Colonic mucosa (tissue), 4 donors: ENCODE measurements around the gene S100A10. TPM values are rescaled to one million over a fixed set of nuclear protein-coding genes. Genes with fewer than 3 reads are reported as not detected.

ENCODE experiments used
- DNase-seq: peaks from one replicate; pipeline ENCODE4 v3.0.0-alpha.2; 2020
- H3K27ac ChIP-seq: fragments of 200-600 bp; one replicate; pipeline ENCODE4 v1.8.0; 2021
- H3K27me3 ChIP-seq: fragments of 200-600 bp; one replicate; pipeline ENCODE4 v1.8.0; 2021
- H3K36me3 ChIP-seq: fragments of 200-600 bp; one replicate; pipeline ENCODE4 v1.8.0; 2021
- H3K4me1 ChIP-seq: fragments of 200-600 bp; one replicate; pipeline ENCODE4 v1.8.0; 2021; ENCODE audit warnings: mild to moderate bottlenecking
- H3K4me3 ChIP-seq: fragments of 200-600 bp; one replicate; pipeline ENCODE4 v1.8.0; 2021
- H3K9ac ChIP-seq, 2 donors: one replicate each; pipeline ENCODE4 v1.7.0; 2013; ENCODE audit warnings: control low read depth in 2 of 2, low read depth in 2 of 2, low read length in 2 of 2
- H3K9me3 ChIP-seq: fragments of 200-600 bp; one replicate; pipeline ENCODE4 v1.8.0; 2021
- CTCF ChIP-seq: fragments of 200-600 bp; IDR thresholded peaks from one replicate; pipeline ENCODE4 v1.8.0; 2022; ENCODE audit warnings: antibody characterized with exemption, mild to moderate bottlenecking
- intact Hi-C: fragments of 100-400 bp; cut with DNase I; formaldehyde crosslinking; loops from one replicate; pipeline ENCODE4 v1.14.1; 2022
- total RNA-seq, 2 donors: library from RNA; stranded (reverse); fragmentation: NEBNext Ultra II Directional in 1 of 2; extraction: Animal tissue kit (Norgen Biotek cat#: 25700) in 1 of 2; gene quantifications; one replicate each; pipeline ENCODE4 v1.2.1, GENCODE V29; 2021
- donor health status: healthy.
- donor health status: DM: no; HTN: no; CAD: no.
- donor health status: DM: no; HTN: no; CAD: no.

S100A10 gene
- total RNA-seq, 2 donors from 2014 or later = 1,313 to 1,485 TPM

DNA sequence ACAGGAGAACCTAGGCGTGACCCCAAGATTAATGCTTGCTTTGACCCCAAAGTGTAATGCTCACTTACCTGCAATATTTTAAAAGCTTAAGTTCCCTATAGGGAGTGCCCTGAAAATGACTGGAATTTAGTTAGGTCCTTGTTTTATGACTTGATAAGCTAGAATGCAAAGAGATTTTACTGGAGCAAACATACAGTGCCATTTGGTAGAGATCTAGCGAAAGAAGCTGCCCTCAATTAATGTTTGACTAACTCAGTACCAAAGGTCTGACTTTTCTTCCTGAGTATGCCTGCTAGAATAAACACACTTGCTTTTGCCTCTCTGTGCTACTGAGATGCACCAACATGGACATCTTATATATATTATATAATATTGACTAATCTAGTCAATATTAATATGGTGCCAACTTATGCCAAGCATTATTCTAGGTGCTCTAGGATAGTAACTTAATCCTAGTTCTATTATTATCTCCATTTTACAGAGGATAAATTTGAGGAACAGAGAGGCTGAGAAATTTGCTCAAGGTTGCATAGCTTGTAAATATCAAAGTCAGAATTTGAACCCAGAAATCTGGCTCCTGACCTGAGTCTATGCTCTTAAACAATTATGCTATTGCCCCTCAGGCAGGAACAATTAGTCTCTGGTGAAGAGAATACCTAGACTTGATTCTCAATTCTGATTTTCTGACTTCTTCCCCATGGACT lies 18.2 kb downstream of the S100A10 start:
- Histone ChIP-seq H3K27ac (peak overlapping the region; percentile 81), H3K4me3 (no peak overlapping the region), H3K9ac (peak overlapping the region in 1 of 2 donors; percentile 43), H3K9me3 (no peaks in the 10 kb centered on the region), H3K4me1 (peaks cover 6% of the 10 kb centered on the region), H3K36me3 (no peaks in the 10 kb centered on the region), H3K27me3 (no peaks in the 10 kb centered on the region)
- no peak for TF ChIP-seq CTCF
- DNase-seq = no peak
- intact Hi-C loops = no loop called here

DNA sequence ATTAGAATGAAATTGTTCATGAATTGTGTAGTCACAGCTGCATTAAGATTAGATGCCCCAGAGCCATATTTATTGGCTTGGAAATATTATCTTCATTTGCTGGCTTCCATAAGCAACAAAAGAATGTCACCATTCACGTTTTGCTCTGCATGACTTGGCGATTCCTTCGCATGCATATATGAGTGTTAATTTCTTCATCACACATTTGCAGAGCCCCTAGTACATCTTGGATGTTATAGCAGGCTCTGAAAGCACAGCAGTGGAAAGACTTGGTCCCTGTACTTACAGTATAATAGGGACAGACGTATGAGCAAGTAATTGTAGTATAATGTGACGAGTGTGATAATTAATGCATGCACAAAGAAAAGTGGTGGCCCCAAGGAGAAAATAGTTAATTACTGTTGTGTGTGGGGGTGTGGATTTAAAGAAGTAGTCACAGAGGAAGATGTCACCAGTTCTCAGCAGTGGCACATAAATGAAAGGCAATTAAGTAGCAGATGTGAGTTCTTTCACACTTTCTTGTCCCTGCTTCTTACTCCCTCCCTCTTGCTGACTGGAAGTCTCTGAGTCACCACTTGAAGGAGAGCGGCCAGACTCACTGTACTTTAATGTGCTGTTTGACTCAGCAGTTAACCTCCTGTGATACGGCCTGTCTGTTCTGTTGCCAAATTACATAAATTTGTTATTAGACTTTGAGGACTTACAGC lies 21.0 kb downstream of the S100A10 start:
- peak; percentile 79 for DNase-seq
- Histone ChIP-seq H3K27me3 (no peaks in the 10 kb centered on the region), H3K36me3 (no peaks in the 10 kb centered on the region), H3K4me1 (peaks cover 6% of the 10 kb centered on the region), H3K27ac (peak overlapping the region; percentile 64), H3K4me3 (no peak overlapping the region), H3K9ac (peak overlapping the region in 1 of 2 donors; percentile 26), H3K9me3 (no peaks in the 10 kb centered on the region)
- no peak for TF ChIP-seq CTCF
- intact Hi-C loops = no loop called here

DNA sequence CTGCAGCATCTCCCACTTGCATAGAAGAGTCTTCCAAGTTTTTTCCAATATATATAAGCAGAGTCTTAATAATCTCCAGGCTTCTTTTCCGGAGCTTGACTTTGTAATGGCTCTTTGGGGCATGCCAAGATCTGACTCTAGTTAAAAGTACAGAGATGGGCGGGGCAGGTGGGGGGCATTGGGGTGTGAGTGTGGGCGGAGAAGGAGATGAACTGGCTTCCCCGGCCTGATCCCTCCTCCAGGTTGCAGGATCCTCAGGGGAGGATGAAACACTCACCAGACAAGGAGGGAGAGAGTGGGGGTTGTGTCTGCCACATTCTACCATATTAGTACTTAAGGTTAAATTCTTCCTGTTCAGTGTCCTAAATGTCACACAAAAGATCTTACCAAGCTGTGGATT lies 23.0 kb downstream of the S100A10 start:
- DNase-seq = peak; percentile 60
- intact Hi-C loops = no loop called here

GRCh38 chr1:151970128-151970527 lies 23.5 kb downstream of the S100A10 start:
- H3K9ac ChIP-seq = no peak overlapping the region
- no peak for TF ChIP-seq CTCF
- no peak overlapping the region for H3K27ac ChIP-seq
- no peaks in the 10 kb centered on the region for H3K9me3 ChIP-seq
- DNase-seq = no peak
- peaks cover 6% of the 10 kb centered on the region for H3K4me1 ChIP-seq
- H3K4me3 ChIP-seq = no peak overlapping the region
- H3K27me3 ChIP-seq = no peaks in the 10 kb centered on the region
- no peaks in the 10 kb centered on the region for H3K36me3 ChIP-seq
- intact Hi-C loops = no loop called here

More for the DNA sequence above, 23.0 kb downstream of the S100A10 start:
- no peaks in the 10 kb centered on the region for H3K36me3 ChIP-seq
- no peak overlapping the region for H3K27ac ChIP-seq
- no peak overlapping the region for H3K4me3 ChIP-seq
- no peaks in the 10 kb centered on the region for H3K9me3 ChIP-seq
- no peak for TF ChIP-seq CTCF
- peaks cover 6% of the 10 kb centered on the region for H3K4me1 ChIP-seq
- H3K9ac ChIP-seq = no peak overlapping the region
- no peaks in the 10 kb centered on the region for H3K27me3 ChIP-seq

DNA sequence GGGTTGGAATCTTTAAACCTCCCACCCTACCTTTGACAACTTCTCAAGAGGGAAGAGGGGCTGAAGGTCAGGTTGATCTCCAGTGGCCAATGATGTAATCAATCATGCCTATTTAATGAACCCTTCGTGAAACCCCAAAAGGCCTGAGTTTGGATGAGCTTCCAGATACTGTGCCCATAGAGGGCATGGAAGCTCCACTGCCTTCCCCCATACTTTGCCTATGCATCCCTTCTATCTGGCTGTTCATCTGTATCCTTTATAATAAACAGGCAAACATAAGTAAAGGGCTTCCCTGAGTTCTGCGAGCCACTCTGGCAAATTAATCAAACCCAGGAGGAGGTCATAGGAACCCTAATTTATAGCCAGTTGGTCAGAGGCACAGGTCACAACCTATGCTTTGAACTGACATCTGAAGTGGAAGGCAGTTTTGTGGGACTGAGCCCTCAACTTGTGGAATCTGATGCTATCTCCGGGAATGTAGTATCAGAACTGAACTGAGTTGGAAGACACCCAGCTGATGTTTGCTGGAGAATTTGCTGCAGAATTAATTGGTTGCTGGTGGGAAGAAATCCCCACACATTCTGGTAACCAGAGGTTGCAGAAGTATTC lies 24.8 kb downstream of the S100A10 start:
- Histone ChIP-seq H3K27me3 (no peaks in the 10 kb centered on the region), H3K9me3 (no peaks in the 10 kb centered on the region), H3K4me1 (peaks cover 6% of the 10 kb centered on the region), H3K4me3 (no peak overlapping the region), H3K27ac (no peak overlapping the region), H3K9ac (no peak overlapping the region), H3K36me3 (no peaks in the 10 kb centered on the region)
- no peak for TF ChIP-seq CTCF
- DNase-seq = no peak
- intact Hi-C loops = loop anchor here (2.0 to 5.0 kb wide), 2 partner anchors 28 to 37 kb away; no protein-coding TSS in a partner anchor
